GM06990 (cell line): ENCODE data around the gene RELN.

ENCODE experiments used
- DNase-seq: peaks from one replicate; pipeline ENCODE4 v3.0.0-alpha.2; 2011; ENCODE audit not compliant: insufficient read length; ENCODE audit errors: extremely low read depth
- H3K27me3 ChIP-seq: replicated peaks from 2 replicates; pipeline ENCODE4 v1.6.0; 2011; ENCODE audit warnings: low read length; ENCODE audit not compliant: control insufficient read depth, insufficient read depth
- H3K36me3 ChIP-seq: 2 replicates; pipeline ENCODE4 v1.5.1; 2011; ENCODE audit warnings: low read length; ENCODE audit not compliant: control insufficient read depth, insufficient read depth
- H3K4me3 ChIP-seq: replicated peaks from 2 replicates; pipeline ENCODE4 v1.5.1; 2011; ENCODE audit warnings: low read depth, mild to moderate bottlenecking, control low read depth, low read length
- TF ChIP-seq, protein P1 (sequence below): IDR thresholded peaks from 2 replicates; pipeline ENCODE4 v1.5.1; 2011; ENCODE audit warnings: low read length, control low read depth, mild to moderate bottlenecking, inconsistent platforms; ENCODE audit not compliant: insufficient read depth, poor library complexity, severe bottlenecking

RELN gene

GRCh38 chr7:103437623-103438022 is 551.8 kb downstream of the RELN start:
- no peak for DNase-seq

GRCh38 chr7:103432712-103433111 is 556.7 kb downstream of the RELN start:
- H3K36me3 ChIP-seq = no peaks in the 10 kb centered on the region
- peak; percentile 17 for DNase-seq
- TF ChIP-seq, protein P1, sequence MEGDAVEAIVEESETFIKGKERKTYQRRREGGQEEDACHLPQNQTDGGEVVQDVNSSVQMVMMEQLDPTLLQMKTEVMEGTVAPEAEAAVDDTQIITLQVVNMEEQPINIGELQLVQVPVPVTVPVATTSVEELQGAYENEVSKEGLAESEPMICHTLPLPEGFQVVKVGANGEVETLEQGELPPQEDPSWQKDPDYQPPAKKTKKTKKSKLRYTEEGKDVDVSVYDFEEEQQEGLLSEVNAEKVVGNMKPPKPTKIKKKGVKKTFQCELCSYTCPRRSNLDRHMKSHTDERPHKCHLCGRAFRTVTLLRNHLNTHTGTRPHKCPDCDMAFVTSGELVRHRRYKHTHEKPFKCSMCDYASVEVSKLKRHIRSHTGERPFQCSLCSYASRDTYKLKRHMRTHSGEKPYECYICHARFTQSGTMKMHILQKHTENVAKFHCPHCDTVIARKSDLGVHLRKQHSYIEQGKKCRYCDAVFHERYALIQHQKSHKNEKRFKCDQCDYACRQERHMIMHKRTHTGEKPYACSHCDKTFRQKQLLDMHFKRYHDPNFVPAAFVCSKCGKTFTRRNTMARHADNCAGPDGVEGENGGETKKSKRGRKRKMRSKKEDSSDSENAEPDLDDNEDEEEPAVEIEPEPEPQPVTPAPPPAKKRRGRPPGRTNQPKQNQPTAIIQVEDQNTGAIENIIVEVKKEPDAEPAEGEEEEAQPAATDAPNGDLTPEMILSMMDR = no peak
- no peaks in the 10 kb centered on the region; the same call in 1 of the 2 replicates for H3K27me3 ChIP-seq
- no peak overlapping the region for H3K4me3 ChIP-seq

More at GRCh38 chr7:103437623-103438022, 551.8 kb downstream of the RELN start:
- TF ChIP-seq, protein P1 = no peak
- H3K4me3 ChIP-seq = no peak overlapping the region
- no peaks in the 10 kb centered on the region for H3K27me3 ChIP-seq
- H3K36me3 ChIP-seq = no peaks in the 10 kb centered on the region

DNA sequence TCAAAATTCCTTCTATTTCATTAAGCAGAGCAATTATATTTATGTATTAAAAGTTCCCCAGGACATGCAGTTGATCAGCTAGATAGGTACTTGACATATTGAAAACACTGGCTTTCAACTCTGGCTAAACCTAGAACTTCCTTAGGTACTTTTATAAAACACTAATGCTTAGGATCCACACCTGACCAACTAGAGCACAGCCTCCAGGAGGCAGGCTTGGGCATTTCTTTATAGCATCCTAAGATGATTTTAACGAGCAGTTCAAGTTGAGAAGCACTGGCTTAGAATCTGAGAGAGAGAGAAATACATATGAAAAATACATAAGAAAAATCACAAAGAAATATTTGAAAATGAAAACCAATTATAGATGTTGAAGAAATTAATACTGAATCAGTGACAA is 564.3 kb downstream of the RELN start:
- Histone ChIP-seq H3K36me3 (no peaks in the 10 kb centered on the region), H3K27me3 (no peaks in the 10 kb centered on the region), H3K4me3 (no peak overlapping the region)
- TF ChIP-seq, protein P1 = no peak
- no peak for DNase-seq

DNA sequence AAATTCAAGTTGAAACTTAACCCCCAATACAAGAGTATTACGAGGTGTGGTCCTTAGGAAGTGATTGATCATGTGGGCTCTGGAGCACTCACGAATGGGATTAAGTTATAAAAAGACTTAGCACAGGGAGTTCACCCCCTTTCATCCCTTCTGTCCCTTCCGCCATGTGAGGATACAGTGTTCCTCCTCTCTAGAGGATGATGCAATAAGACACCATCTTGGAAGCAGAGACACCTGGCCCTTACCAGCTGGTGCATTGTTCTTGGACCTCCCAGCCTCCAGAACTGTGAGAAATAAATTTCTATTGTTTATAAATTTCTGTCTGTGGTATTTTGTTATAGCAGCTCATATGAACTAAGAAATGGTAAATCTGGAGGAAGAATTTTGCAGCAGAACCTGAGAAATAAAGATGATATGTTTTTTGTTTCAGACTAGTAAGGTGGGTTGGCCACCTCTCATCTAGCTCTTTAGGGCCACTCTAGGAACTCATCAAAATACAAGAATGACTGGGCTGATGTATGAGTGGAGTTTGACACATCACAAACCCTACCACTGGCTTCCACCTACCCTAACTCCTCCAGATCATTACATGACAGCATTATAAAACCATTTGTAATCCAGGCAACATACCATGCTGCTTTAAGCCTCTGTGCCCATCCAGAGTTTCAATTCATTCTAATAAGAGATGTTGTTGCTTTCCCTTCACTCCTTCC is 565.8 kb downstream of the RELN start:
- Histone ChIP-seq H3K4me3 (no peak overlapping the region), H3K36me3 (no peaks in the 10 kb centered on the region), H3K27me3 (no peaks in the 10 kb centered on the region; the same call in 1 of the 2 replicates)
- TF ChIP-seq, protein P1 = no peak
- no peak for DNase-seq
